Measurements from ENCODE around the gene CATSPER2.
"Not testable (repeated sequence)": the region's sequence is repeated elsewhere in the genome, so short reads cannot be mapped to it uniquely, and the experiment has no call there.

CATSPER2 gene

GRCh38 chr15:43648649-43649429 lies at the start of gene CATSPER2:
Gene CATSPER2, minus strand, starts transcription at chr15:43648844. Its CDS starts 783 bp downstream, at chr15:43648061.
- no peak for DNase-seq

- not testable (repeated sequence) for DNase-seq
Measured at GRCh38 chr15:43693148-43694022, 44.7 kb upstream of the CATSPER2 start, which contains the start of gene CKMT1A. Gene CKMT1A, plus strand, starts transcription at chr15:43693859. Its CDS starts 192 bp downstream, at chr15:43694051.

GRCh38 chr15:43692679-43693078 lies 44.0 kb upstream of the CATSPER2 start:
- DNase-seq, result not testable (repeated sequence)

- DNase-seq, result not testable (repeated sequence)
Measured at GRCh38 chr15:43689604-43690301, 41.1 kb upstream of the CATSPER2 start.

- DNase-seq, result not testable (repeated sequence)
Measured at GRCh38 chr15:43674175-43674574, 25.5 kb upstream of the CATSPER2 start.

- DNase-seq, result not testable (repeated sequence)
Measured at GRCh38 chr15:43666177-43666576, 17.5 kb upstream of the CATSPER2 start.

GRCh38 chr15:43663333-43663732 lies 14.7 kb upstream of the CATSPER2 start:
- not testable (repeated sequence) for DNase-seq

- not testable (repeated sequence) for DNase-seq
Measured at GRCh38 chr15:43662293-43662692, 13.6 kb upstream of the CATSPER2 start.

GRCh38 chr15:43659727-43660126 lies 11.1 kb upstream of the CATSPER2 start:
- not testable (repeated sequence) for DNase-seq

- not testable (repeated sequence) for DNase-seq
Measured at GRCh38 chr15:43649430-43649926, 834 bp upstream of the CATSPER2 start.

- not testable (repeated sequence) for DNase-seq
Measured at GRCh38 chr15:43638464-43639204, 10.0 kb downstream of the CATSPER2 start.

- not testable (repeated sequence) for DNase-seq
Measured at GRCh38 chr15:43626937-43627336, 21.7 kb downstream of the CATSPER2 start.

- DNase-seq, result no peak
Measured at GRCh38 chr15:43625106-43625505, 23.5 kb downstream of the CATSPER2 start.

GRCh38 chr15:43622068-43622799 lies 26.4 kb downstream of the CATSPER2 start:
- DNase-seq, result not testable (repeated sequence)

- DNase-seq, result not testable (repeated sequence)
Measured at GRCh38 chr15:43618700-43619099, 29.9 kb downstream of the CATSPER2 start, which contains the start of gene STRC. Gene STRC, minus strand, starts transcription at chr15:43618800. Its CDS starts 78 bp downstream, at chr15:43618722.

- not testable (repeated sequence) for DNase-seq
Measured at GRCh38 chr15:43617750-43618149, 30.9 kb downstream of the CATSPER2 start.

- not testable (repeated sequence) for DNase-seq
Measured at GRCh38 chr15:43602233-43602632, 46.4 kb downstream of the CATSPER2 start.

GRCh38 chr15:43600200-43600599 lies 48.4 kb downstream of the CATSPER2 start:
- not testable (repeated sequence) for DNase-seq

- not testable (repeated sequence) for DNase-seq
Measured at GRCh38 chr15:43599131-43599530, 49.5 kb downstream of the CATSPER2 start.

- not testable (repeated sequence) for DNase-seq
Measured at GRCh38 chr15:43593328-43594190, 55.1 kb downstream of the CATSPER2 start, which contains the start of gene CKMT1B. Gene CKMT1B, plus strand, starts transcription at chr15:43594027. Its CDS starts 192 bp downstream, at chr15:43594219.

All from activated effector memory CD4-positive, alpha-beta T cell treated with anti-CD3 and anti-CD28 coated beads, Interleukin-2, amount 50 U/mL, for 16 hours (primary cell).